HEK293 (cell line): ENCODE results near the gene HPRT1.

Experiments
- CTCF ChIA-PET: fragments of 350-600 bp; formaldehyde crosslinking; extraction: SDS; loops from one replicate; lab custom pipeline; 2021; ENCODE audit warnings: antibody characterized with exemption; lab: Yijun Ruan, JAX
- POLR2A ChIA-PET: fragments of 300-600 bp; formaldehyde crosslinking; extraction: SDS; loops from one replicate; lab custom pipeline; 2020; ENCODE audit warnings: antibody characterized with exemption, inconsistent platforms; lab: Yijun Ruan, JAX
- H3K27ac ChIP-seq: fragments of 200-500 bp; sonication (Bioruptor generic); 2 replicates; pipeline ENCODE4 v1.5.1; 2014; ENCODE audit warnings: low read depth, low read length, control low read depth, inconsistent platforms; ENCODE audit errors: extremely low read depth
- H3K36me3 ChIP-seq, 2 experiments: fragments of 200-500 bp in 1 of 2; sonication (Bioruptor generic) in 1 of 2; 1 replicate in 1 of 2; 2 replicates in 1 of 2; pipeline ENCODE4 v1.5.1; 2014 to 2017; ENCODE audit warnings: inconsistent platforms in 2 of 2, low read length in 2 of 2; ENCODE audit not compliant: control insufficient read depth in 2 of 2, insufficient read depth in 1 of 2
- H3K4me1 ChIP-seq: fragments of 200-500 bp; sonication (Bioruptor generic); 2 replicates; pipeline ENCODE4 v1.5.1; 2014; ENCODE audit warnings: mild to moderate bottlenecking, low read length, inconsistent platforms; ENCODE audit not compliant: control insufficient read depth, insufficient read depth
- H3K4me3 ChIP-seq: 2 replicates; pipeline ENCODE4 v1.5.1; 2011; ENCODE audit warnings: low read depth, mild to moderate bottlenecking, control low read depth, low read length, moderate library complexity
- H3K9me3 ChIP-seq: fragments of 200-500 bp; sonication (Bioruptor generic); 2 replicates; pipeline ENCODE4 v1.5.1; 2014; ENCODE audit warnings: low read depth, low read length, inconsistent platforms; ENCODE audit not compliant: control insufficient read depth, insufficient read depth
- EGR2 ChIP-seq: fragments of 450-650 bp; formaldehyde crosslinking; IDR thresholded peaks from 2 replicates; pipeline ENCODE4 v1.5.1; 2016; ENCODE audit warnings: low read depth, missing biosample characterization, missing genetic modification characterization
- GFI1B ChIP-seq: fragments of 450-650 bp; formaldehyde crosslinking; IDR thresholded peaks from 2 replicates; pipeline ENCODE4 v1.5.1; 2016; ENCODE audit warnings: missing biosample characterization, missing genetic modification characterization
- KLF7 ChIP-seq: fragments of 450-650 bp; formaldehyde crosslinking; IDR thresholded peaks from 2 replicates; pipeline ENCODE4 v1.5.1; 2016; ENCODE audit warnings: missing biosample characterization, missing genetic modification characterization, borderline replicate concordance
- MEIS1 ChIP-seq: sonication (generic); formaldehyde crosslinking; IDR thresholded peaks from 2 replicates; pipeline ENCODE4 v1.8.1; 2022; ENCODE audit warnings: missing genetic modification reagents, mild to moderate bottlenecking, borderline replicate concordance
- PATZ1 ChIP-seq: fragments of 450-650 bp; formaldehyde crosslinking; IDR thresholded peaks from 2 replicates; pipeline ENCODE4 v1.5.1; 2016; ENCODE audit warnings: missing biosample characterization, missing genetic modification characterization
- PRDM10 ChIP-seq: fragments of 450-650 bp; formaldehyde crosslinking; IDR thresholded peaks from 2 replicates; pipeline ENCODE4 v1.5.1; 2016; ENCODE audit warnings: missing biosample characterization, missing genetic modification characterization
- REPIN1 ChIP-seq: fragments of 450-650 bp; formaldehyde crosslinking; IDR thresholded peaks from 2 replicates; pipeline ENCODE4 v1.5.1; 2017; ENCODE audit warnings: missing biosample characterization, missing genetic modification characterization, low read depth
- SP2 ChIP-seq: fragments of 450-650 bp; formaldehyde crosslinking; IDR thresholded peaks from 2 replicates; pipeline ENCODE4 v1.5.1; 2016; ENCODE audit warnings: missing biosample characterization, missing genetic modification characterization
- TSHZ1 ChIP-seq: fragments of 450-650 bp; formaldehyde crosslinking; IDR thresholded peaks from 2 replicates; pipeline ENCODE4 v1.5.1; 2016; ENCODE audit warnings: missing biosample characterization, missing genetic modification characterization, borderline replicate concordance
- ZFP3 ChIP-seq: fragments of 450-650 bp; formaldehyde crosslinking; IDR thresholded peaks from 2 replicates; pipeline ENCODE4 v1.5.1; 2016; ENCODE audit warnings: low read depth, missing biosample characterization, missing genetic modification characterization
- ZIC2 ChIP-seq: fragments of 450-650 bp; formaldehyde crosslinking; IDR thresholded peaks from 2 replicates; pipeline ENCODE4 v1.5.1; 2016; ENCODE audit warnings: missing biosample characterization, missing genetic modification characterization
- ZNF16 ChIP-seq: fragments of 450-650 bp; formaldehyde crosslinking; IDR thresholded peaks from 2 replicates; pipeline ENCODE4 v1.5.1; 2016; ENCODE audit warnings: low read depth, missing biosample characterization, missing genetic modification characterization
- ZNF169 ChIP-seq: fragments of 450-650 bp; formaldehyde crosslinking; IDR thresholded peaks from 2 replicates; pipeline ENCODE4 v1.5.1; 2016; ENCODE audit warnings: missing biosample characterization, missing genetic modification characterization
- ZNF174 ChIP-seq: fragments of 450-650 bp; formaldehyde crosslinking; IDR thresholded peaks from 2 replicates; pipeline ENCODE4 v1.5.0; 2017; ENCODE audit warnings: missing biosample characterization, mild to moderate bottlenecking, missing genetic modification characterization
- ZNF248 ChIP-seq: fragments of 450-650 bp; formaldehyde crosslinking; IDR thresholded peaks from 2 replicates; pipeline ENCODE4 v1.5.1; 2017; ENCODE audit warnings: missing biosample characterization, missing genetic modification characterization
- ZNF311 ChIP-seq: fragments of 450-650 bp; formaldehyde crosslinking; IDR thresholded peaks from 2 replicates; pipeline ENCODE4 v1.5.1; 2017; ENCODE audit warnings: missing biosample characterization, missing genetic modification characterization, borderline replicate concordance
- ZNF404 ChIP-seq: fragments of 450-650 bp; formaldehyde crosslinking; IDR thresholded peaks from 2 replicates; pipeline ENCODE4 v1.5.1; 2017; ENCODE audit warnings: missing biosample characterization, missing genetic modification characterization
- ZNF544 ChIP-seq: fragments of 450-650 bp; formaldehyde crosslinking; IDR thresholded peaks from 2 replicates; pipeline ENCODE4 v1.5.0; 2017; ENCODE audit warnings: missing biosample characterization, missing genetic modification characterization
- ZNF549 ChIP-seq: fragments of 450-650 bp; IDR thresholded peaks from 2 replicates; pipeline ENCODE4 v1.5.1; 2018; ENCODE audit warnings: missing biosample characterization, missing genetic modification characterization, mild to moderate bottlenecking, inconsistent platforms, moderate library complexity
- ZNF596 ChIP-seq: fragments of 450-650 bp; IDR thresholded peaks from 2 replicates; pipeline ENCODE4 v1.5.0; 2018; ENCODE audit warnings: missing biosample characterization, mild to moderate bottlenecking, missing genetic modification characterization, moderate library complexity
- ZNF654 ChIP-seq: fragments of 450-650 bp; formaldehyde crosslinking; IDR thresholded peaks from 2 replicates; pipeline ENCODE4 v1.5.1; 2016; ENCODE audit warnings: low read depth, missing biosample characterization, missing genetic modification characterization
- ZNF670 ChIP-seq: fragments of 450-650 bp; formaldehyde crosslinking; IDR thresholded peaks from 2 replicates; pipeline ENCODE4 v1.5.1; 2016; ENCODE audit warnings: missing biosample characterization, missing genetic modification characterization, low read depth
- ZNF747 ChIP-seq: fragments of 450-650 bp; formaldehyde crosslinking; IDR thresholded peaks from 2 replicates; pipeline ENCODE4 v1.5.1; 2016; ENCODE audit warnings: missing biosample characterization, missing genetic modification characterization
- ZXDB ChIP-seq: fragments of 450-650 bp; formaldehyde crosslinking; IDR thresholded peaks from 2 replicates; pipeline ENCODE4 v1.5.1; 2016; ENCODE audit warnings: missing biosample characterization, missing genetic modification characterization
- TF ChIP-seq, protein P1 (sequence below): fragments of 450-650 bp; formaldehyde crosslinking; IDR thresholded peaks from 2 replicates; pipeline ENCODE4 v1.5.1; 2016; ENCODE audit warnings: missing biosample characterization, missing genetic modification characterization, low read depth

The HPRT1 gene

DNA sequence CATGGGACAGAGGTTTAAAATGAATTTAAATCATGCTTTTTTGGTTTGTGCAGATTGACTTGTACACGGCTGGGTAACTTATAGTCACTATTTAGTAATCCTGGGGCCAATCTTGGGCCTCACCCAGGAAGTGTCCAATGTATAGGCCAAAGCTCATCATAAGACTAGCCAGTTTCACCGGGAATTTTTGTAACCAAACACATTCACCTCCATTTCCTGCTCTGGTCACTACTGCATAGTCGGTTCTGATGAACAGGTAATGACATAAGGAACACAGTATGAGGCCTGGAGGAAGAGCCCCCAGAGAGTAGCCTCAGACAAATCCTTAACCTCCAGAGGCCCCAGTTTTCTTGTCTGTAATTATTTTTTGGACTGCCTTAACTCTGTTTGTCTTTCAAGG, 81.9 kb downstream of the HPRT1 start:
- Histone ChIP-seq H3K9me3 (no peaks in the 10 kb centered on the region), H3K4me1 (peaks cover 16% of the 10 kb centered on the region), H3K4me3 (no peak overlapping the region), H3K27ac (no peak overlapping the region), H3K36me3 (peaks cover 0 to 15% of the 10 kb centered on the region in 2 experiments; a peak in 1 of 3 replicates)
- ChIA-PET POLR2A (interaction anchor here (0.6 kb wide), 1 partner anchor 89 kb away, joined by 3 read pairs; no protein-coding TSS in a partner anchor), CTCF (interaction anchor here (0.5 to 0.6 kb wide), 2 partner anchors 43 to 664 kb away, joined by 3 read pairs; no protein-coding TSS in a partner anchor)
- no peak for TF ChIP-seq ZNF654 (tag by site-specific recombination)
- TF ChIP-seq, protein P1, sequence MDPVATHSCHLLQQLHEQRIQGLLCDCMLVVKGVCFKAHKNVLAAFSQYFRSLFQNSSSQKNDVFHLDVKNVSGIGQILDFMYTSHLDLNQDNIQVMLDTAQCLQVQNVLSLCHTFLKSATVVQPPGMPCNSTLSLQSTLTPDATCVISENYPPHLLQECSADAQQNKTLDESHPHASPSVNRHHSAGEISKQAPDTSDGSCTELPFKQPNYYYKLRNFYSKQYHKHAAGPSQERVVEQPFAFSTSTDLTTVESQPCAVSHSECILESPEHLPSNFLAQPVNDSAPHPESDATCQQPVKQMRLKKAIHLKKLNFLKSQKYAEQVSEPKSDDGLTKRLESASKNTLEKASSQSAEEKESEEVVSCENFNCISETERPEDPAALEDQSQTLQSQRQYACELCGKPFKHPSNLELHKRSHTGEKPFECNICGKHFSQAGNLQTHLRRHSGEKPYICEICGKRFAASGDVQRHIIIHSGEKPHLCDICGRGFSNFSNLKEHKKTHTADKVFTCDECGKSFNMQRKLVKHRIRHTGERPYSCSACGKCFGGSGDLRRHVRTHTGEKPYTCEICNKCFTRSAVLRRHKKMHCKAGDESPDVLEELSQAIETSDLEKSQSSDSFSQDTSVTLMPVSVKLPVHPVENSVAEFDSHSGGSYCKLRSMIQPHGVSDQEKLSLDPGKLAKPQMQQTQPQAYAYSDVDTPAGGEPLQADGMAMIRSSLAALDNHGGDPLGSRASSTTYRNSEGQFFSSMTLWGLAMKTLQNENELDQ (tag by site-specific recombination), result no peak
- TF ChIP-seq ZNF747 (tag by site-specific recombination), result no peak
- TF ChIP-seq KLF7 (tag by site-specific recombination), result no peak
- TF ChIP-seq REPIN1 (tag by site-specific recombination), result no peak
- TF ChIP-seq ZNF311 (tag by site-specific recombination), result no peak
- no peak for TF ChIP-seq ZNF670 (tag by site-specific recombination)
- TF ChIP-seq SP2 (tag by site-specific recombination), result no peak
- TF ChIP-seq ZNF544, result no peak
- TF ChIP-seq ZNF16 (tag by site-specific recombination), result no peak
- no peak for TF ChIP-seq ZNF174 (tag by site-specific recombination)
- no peak for TF ChIP-seq EGR2 (tag by site-specific recombination)
- no peak for TF ChIP-seq TSHZ1
- TF ChIP-seq ZNF248 (tag by site-specific recombination), result no peak

GRCh38 chrX:134542485-134542884, 82.5 kb downstream of the HPRT1 start:
- H3K9me3 ChIP-seq, result no peaks in the 10 kb centered on the region
- CTCF ChIA-PET, result interaction anchor here (0.5 to 1.1 kb wide), 2 partner anchors 22 to 664 kb away, joined by 3 to 5 read pairs; no protein-coding TSS in a partner anchor
- H3K4me1 ChIP-seq, result peaks cover 16% of the 10 kb centered on the region
- H3K27ac ChIP-seq, result no peak overlapping the region
- POLR2A ChIA-PET, result no interaction called here
- H3K36me3 ChIP-seq, result peaks cover 0 to 16% of the 10 kb centered on the region in 2 experiments; a peak in 1 of 3 replicates
- no peak overlapping the region for H3K4me3 ChIP-seq
- TF ChIP-seq ZNF596 (tag by site-specific recombination) (no peak), ZFP3 (tag by site-specific recombination) (no peak), ZXDB (0 out of 2 replicates have a peak, but pooled peaks have one; percentile 32), ZNF404 (tag by site-specific recombination) (no peak), ZNF549 (tag by site-specific recombination) (no peak), ZNF169 (tag by site-specific recombination) (no peak), GFI1B (tag by site-specific recombination) (no peak), PRDM10 (tag by site-specific recombination) (peak; percentile 42), PATZ1 (tag by site-specific recombination) (0 out of 2 replicates have a peak, but pooled peaks have one; percentile 25), ZIC2 (tag by site-specific recombination) (0 out of 2 replicates have a peak, but pooled peaks have one; percentile 9), MEIS1 (CRISPR knock-in tag) (no peak)
